GM15510 (cell line): Measurements from ENCODE around the gene CDC25C.

Experiments used
- POLR2A ChIP-seq: IDR thresholded peaks from 3 replicates; pipeline ENCODE4 v1.6.1; 2011; ENCODE audit warnings: borderline replicate concordance; ENCODE audit not compliant: insufficient read length; ENCODE audit errors: extremely low read depth

Gene CDC25C

GRCh38 chr5:138331449-138332368, at the start of gene CDC25C:
Gene CDC25C, minus strand, starts transcription at chr5:138331804. Its CDS starts 624 bp downstream, at chr5:138331180.
- peak; percentile 72 for TF ChIP-seq POLR2A

- no peak for TF ChIP-seq POLR2A
Measured at GRCh38 chr5:138372653-138373052, 41.0 kb upstream of the CDC25C start.

- TF ChIP-seq POLR2A, result no peak
Measured at GRCh38 chr5:138372225-138372624, 40.6 kb upstream of the CDC25C start.

GRCh38 chr5:138371454-138371853, 39.9 kb upstream of the CDC25C start:
- TF ChIP-seq POLR2A, result no peak

GRCh38 chr5:138370537-138370936, 38.9 kb upstream of the CDC25C start:
- no peak for TF ChIP-seq POLR2A

GRCh38 chr5:138369706-138370105, 38.1 kb upstream of the CDC25C start:
- TF ChIP-seq POLR2A, result no peak

GRCh38 chr5:138369261-138369660, 37.7 kb upstream of the CDC25C start:
- TF ChIP-seq POLR2A, result no peak

GRCh38 chr5:138366632-138367382, 35.2 kb upstream of the CDC25C start:
- TF ChIP-seq POLR2A, result no peak

- no peak for TF ChIP-seq POLR2A
Measured at GRCh38 chr5:138364576-138364975, 33.0 kb upstream of the CDC25C start.

GRCh38 chr5:138360941-138361452, 29.4 kb upstream of the CDC25C start:
- no peak for TF ChIP-seq POLR2A

GRCh38 chr5:138359621-138360020, 28.0 kb upstream of the CDC25C start:
- no peak for TF ChIP-seq POLR2A

GRCh38 chr5:138354926-138355378, 23.3 kb upstream of the CDC25C start:
- no peak for TF ChIP-seq POLR2A

- TF ChIP-seq POLR2A, result no peak
Measured at GRCh38 chr5:138354387-138354786, 22.8 kb upstream of the CDC25C start.

- no peak for TF ChIP-seq POLR2A
Measured at GRCh38 chr5:138353560-138354080, 22.0 kb upstream of the CDC25C start.

GRCh38 chr5:138352722-138353559, 21.3 kb upstream of the CDC25C start:
- peak; percentile 22 for TF ChIP-seq POLR2A

GRCh38 chr5:138352071-138352721, 20.6 kb upstream of the CDC25C start, which contains the start of gene KDM3B:
Gene KDM3B, plus strand, starts transcription at chr5:138352685. Its CDS starts 111 bp downstream, at chr5:138352796.
- peak; percentile 40 for TF ChIP-seq POLR2A
